NCI-H187 (cell line): Measurements from ENCODE around the gene ATP2B2.
"Not testable (repeated sequence)": the region's sequence is repeated elsewhere in the genome, so short reads cannot be mapped to it uniquely, and the experiment has no call there.

Source experiments
- DNase-seq, 2 experiments: peaks; one replicate each; lab custom pipeline; 2025; lab: John Stamatoyannopoulos, UW

The ATP2B2 gene

DNA sequence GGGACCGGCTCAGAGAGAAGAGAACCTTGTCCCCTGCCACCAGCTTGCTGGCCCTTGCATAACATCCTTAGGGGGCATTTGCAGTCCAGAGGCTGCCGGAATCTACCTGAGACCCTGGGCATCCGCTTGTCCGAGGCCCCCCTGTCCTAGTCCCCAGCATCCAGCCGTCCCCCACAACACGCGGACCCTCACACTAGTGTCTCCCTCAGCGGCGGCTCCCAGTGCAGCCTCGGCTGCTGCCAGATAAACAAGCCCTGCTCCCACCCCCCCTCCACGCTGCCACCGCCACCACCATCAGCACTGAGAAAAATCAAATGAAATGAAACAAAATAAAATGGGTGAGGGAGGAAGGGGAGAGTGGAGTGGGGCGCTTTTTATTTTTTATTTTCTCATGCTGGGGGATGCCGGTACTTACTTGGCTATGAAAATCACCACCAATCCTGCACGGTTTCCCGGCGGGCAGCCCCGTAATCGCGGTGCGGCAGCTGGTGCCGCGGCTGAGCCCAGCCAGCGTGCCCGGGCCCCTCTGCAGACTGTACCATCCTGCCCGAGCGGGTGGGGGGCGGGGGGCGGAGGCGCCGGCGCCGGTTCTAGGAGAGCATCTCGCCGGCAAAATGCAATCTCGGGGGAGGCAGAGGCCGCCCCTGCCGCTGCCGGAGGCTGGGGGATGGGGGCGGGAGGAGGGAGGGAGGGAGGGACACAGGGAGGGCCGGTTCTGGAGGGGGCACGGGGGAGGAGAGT lies at the start of gene ATP2B2:
ATP2B2 (minus strand) TSS at position 537 of the 741 bp plus-strand sequence. CDS start 56,043 bp downstream, outside the sequence.
- DNase-seq: no peak

DNA sequence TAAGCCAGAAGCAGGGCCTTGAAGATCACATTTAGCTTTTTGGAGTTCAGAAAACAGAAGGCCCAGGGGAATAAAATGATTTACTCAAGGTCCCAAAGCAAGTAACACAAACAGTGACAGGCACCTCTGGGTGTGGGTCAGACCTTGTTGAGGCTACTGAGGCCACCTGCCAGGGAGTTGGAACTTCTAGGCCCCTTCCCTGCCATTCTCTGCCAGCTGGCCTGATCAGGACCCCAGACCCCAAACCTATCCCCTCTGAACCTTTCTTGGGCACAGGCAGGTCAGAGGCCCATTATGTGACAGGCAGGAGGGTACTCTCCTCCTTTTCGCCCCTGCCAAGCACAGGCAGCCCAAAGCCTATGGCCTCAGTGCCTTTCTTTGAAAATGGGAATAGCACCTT lies 49.4 kb upstream of the ATP2B2 start:
- no peak for DNase-seq

- DNase-seq: no peak
Observed at GRCh38 chr3:10554236-10554611, 48.8 kb upstream of the ATP2B2 start.

GRCh38 chr3:10553591-10554235 lies 48.3 kb upstream of the ATP2B2 start:
- no peak for DNase-seq

DNA sequence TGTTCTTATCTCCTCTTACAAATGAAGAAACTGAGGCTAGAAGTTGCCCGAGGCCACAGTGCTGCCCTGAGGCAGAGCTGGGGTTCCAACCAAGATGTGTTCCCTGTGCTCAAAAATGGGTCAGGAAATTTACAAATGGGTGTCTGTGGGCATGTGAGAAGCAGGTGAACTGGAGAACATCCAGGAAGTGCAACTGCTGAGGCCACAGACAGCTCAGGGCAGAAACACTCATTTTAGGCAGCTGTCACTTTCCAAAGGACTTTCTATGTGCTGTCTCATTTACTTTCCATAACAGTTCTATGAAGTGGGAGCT lies 47.2 kb upstream of the ATP2B2 start:
- no peak for DNase-seq

- DNase-seq: no peak
Observed at GRCh38 chr3:10551821-10552630, 46.6 kb upstream of the ATP2B2 start.

DNA sequence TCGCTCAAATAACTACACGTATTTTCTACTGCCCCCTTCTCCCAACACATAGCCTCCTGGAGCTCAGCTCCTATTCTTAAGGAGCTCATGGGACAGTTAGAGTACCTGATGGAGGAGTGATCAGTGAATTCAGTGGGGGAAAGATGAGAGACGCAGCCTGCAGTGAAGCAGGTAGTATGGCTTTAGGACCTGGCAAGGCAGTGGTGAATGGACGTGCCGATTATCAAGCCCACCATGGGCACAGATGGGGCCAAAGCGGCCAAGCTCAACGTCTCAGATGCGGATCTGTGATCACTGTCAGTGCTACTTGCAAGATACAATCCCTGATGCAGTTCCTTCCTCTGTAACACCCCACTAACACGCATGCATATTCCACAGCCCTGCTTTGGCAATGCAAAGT lies 45.8 kb upstream of the ATP2B2 start:
- DNase-seq: no peak

- no peak for DNase-seq
Observed at GRCh38 chr3:10550705-10551104, 45.3 kb upstream of the ATP2B2 start.

GRCh38 chr3:10549617-10550230 lies 44.3 kb upstream of the ATP2B2 start:
- DNase-seq: no peak

- DNase-seq: no peak
Observed at GRCh38 chr3:10548992-10549391, 43.6 kb upstream of the ATP2B2 start.

DNA sequence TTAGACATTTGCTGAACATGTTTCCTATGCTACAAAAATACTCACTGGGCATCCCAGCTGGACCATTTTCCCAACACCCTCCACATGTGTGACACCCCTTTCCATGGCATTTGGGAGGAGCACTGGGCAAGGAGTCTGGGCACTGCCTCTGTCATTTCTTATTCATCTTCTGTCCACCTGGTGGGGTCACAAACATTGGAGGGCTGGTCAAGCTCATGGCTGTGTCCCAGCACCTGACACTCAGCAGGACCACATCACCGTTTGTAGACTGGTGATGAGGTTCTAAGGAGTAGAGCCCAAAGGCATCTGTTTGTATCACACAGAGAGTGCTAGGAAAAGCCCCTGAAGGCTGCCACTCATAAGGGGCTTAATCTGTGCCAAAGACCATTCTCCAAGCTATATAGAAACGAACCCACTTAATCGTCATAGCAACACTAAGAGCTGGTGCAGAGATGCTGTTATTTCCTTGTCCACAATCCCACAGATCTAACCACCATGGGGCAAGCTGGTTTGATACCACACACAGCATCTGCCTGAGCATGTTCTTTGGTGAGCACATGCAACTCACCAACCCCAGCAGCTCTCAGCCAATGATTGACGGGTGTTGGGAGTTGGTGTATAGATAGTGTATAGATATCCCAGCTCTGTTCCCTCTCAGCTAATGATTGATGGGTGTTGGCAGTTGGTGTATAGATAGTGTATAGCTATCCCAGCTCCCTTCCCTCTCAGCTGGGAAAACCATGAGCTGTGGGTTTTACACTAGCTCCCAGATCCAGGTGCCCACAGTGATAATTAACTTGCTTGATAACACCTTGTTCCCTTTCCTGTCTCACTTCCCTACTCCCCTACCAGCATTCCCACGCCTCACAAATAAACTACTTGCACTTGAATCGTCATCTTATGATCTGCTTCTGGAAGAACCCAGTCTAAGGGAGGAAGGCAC lies 42.7 kb upstream of the ATP2B2 start:
- no peak for DNase-seq

DNA sequence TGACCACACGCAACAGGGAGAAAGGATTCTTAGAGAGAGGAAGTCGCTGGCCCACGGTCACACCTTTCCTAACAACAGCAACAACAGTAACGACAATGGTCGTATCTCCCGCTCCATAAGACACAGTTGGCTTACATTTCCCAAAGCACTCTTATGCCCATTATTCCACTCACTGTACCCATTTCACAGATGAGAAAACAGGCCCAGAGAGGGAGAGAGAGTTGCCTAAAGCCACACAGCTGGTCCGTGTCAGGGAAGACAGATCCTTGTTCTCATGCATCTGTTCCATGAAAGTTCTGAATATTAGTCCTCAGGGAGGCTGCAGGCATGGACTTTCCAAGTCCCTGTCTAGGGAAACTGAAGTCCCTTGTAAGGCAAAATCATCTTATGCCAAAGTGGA lies 42.0 kb upstream of the ATP2B2 start:
- no peak for DNase-seq

DNA sequence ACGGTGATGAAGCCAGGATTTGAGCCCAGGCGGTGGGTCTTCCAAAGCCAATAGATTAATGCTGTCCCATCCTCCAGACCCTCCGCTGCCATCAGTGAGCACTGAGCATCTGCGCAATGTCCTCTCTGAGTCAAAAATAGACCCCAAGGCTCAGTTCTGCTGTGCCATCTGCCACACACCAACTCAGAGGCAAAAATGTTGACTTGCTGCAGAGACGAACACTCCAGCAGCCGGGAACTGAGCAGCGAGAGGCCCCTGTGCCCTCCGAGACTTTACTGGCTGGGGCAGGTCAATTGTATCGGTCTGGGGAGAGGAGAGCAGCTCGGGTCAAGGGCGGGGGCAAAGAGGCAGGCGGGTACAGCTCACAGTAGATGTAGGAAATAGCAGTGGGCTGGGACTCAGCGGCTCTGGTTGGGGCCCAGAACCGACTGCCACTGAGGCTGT lies 41.5 kb upstream of the ATP2B2 start:
- DNase-seq: no peak

- no peak for DNase-seq
Observed at GRCh38 chr3:10546181-10546624, 40.8 kb upstream of the ATP2B2 start.

GRCh38 chr3:10542518-10542917 lies 37.1 kb upstream of the ATP2B2 start:
- no peak for DNase-seq

GRCh38 chr3:10540347-10540746 lies 35.0 kb upstream of the ATP2B2 start:
- DNase-seq: not testable (repeated sequence)

- no peak for DNase-seq
Observed at GRCh38 chr3:10534066-10534465, 28.7 kb upstream of the ATP2B2 start.

GRCh38 chr3:10533737-10534023 lies 28.3 kb upstream of the ATP2B2 start:
- no peak for DNase-seq

GRCh38 chr3:10532939-10533736 lies 27.8 kb upstream of the ATP2B2 start:
- no peak for DNase-seq

- no peak for DNase-seq
Observed at GRCh38 chr3:10531031-10531430, 25.6 kb upstream of the ATP2B2 start.

- DNase-seq: no peak
Observed at GRCh38 chr3:10530241-10530640, 24.9 kb upstream of the ATP2B2 start.
